H1 (cell line): ENCODE data around the gene ARHGEF10L. TPM values are rescaled to one million over a fixed set of nuclear protein-coding genes. Genes with fewer than 3 reads are reported as not detected.

Experiments used
- CTCF ChIA-PET: fragments of 300-600 bp; sonication (Branson Sonifier 250); formaldehyde crosslinking; loops from one replicate; lab custom pipeline; 2021; ENCODE audit not compliant: partially characterized antibody; lab: Charles Lee
- POLR2A ChIA-PET: fragments of 300-600 bp; sonication (Branson Sonifier 250); formaldehyde crosslinking; loops from one replicate; lab custom pipeline; 2021; ENCODE audit warnings: inconsistent platforms; ENCODE audit not compliant: partially characterized antibody; lab: Charles Lee
- DNase-seq, 2 experiments: peaks; one replicate each; pipeline versions ENCODE4 v3.0.0 to v3.0.0-alpha.2; 2010 to 2022; ENCODE audit warnings: low spot score in 2 of 2, low read depth in 1 of 2, mixed read lengths in 1 of 2
- FAIRE-seq: peaks from 2 replicates; lab custom pipeline; 2011; peaks lifted over from hg19 to GRCh38; lab: Jason Lieb, UNC
- H2AFZ ChIP-seq: 2 replicates; pipeline ENCODE4 v1.8.1; 2012; ENCODE audit warnings: low read length, inconsistent platforms
- H2AK5ac ChIP-seq: 2 replicates; pipeline ENCODE4 v1.6.1; 2013; ENCODE audit warnings: low read depth, low read length
- H2BK120ac ChIP-seq: replicated peaks from 2 replicates; pipeline ENCODE3; 2013; ENCODE audit warnings: low read depth, low read length, inconsistent platforms
- H2BK12ac ChIP-seq: 2 replicates; pipeline ENCODE4 v1.6.1; 2013; ENCODE audit warnings: low read depth, low read length
- H2BK15ac ChIP-seq: 2 replicates; pipeline ENCODE4 v1.6.1; 2013; ENCODE audit warnings: low read length
- H2BK20ac ChIP-seq: 2 replicates; pipeline ENCODE4 v1.6.1; 2013; ENCODE audit warnings: low read length
- H2BK5ac ChIP-seq: 2 replicates; pipeline ENCODE4 v1.6.1; 2013; ENCODE audit warnings: low read depth, low read length
- H3K14ac ChIP-seq: 2 replicates; pipeline ENCODE4 v1.6.1; 2013; ENCODE audit warnings: inconsistent platforms; ENCODE audit not compliant: insufficient read length
- H3K18ac ChIP-seq: 2 replicates; pipeline ENCODE4 v1.6.1; 2013; ENCODE audit warnings: low read length; ENCODE audit errors: extremely low read depth
- H3K23ac ChIP-seq: 2 replicates; pipeline ENCODE4 v1.6.1; 2013; ENCODE audit warnings: inconsistent platforms; ENCODE audit not compliant: insufficient read length
- H3K23me2 ChIP-seq: 2 replicates; pipeline ENCODE4 v1.6.1; 2013; ENCODE audit warnings: low read depth, low read length
- H3K27ac ChIP-seq: 2 replicates; pipeline ENCODE4 v1.6.1; 2011; ENCODE audit warnings: low read depth, low read length, inconsistent platforms
- H3K27me3 ChIP-seq, 4 experiments: replicated peaks in 1 of 4; 1 replicate in 1 of 4; 2 replicates in 3 of 4; pipeline versions ENCODE4 v1.6.1 to v1.8.1; 2011 to 2013; ENCODE audit warnings: low read length in 3 of 4, mild to moderate bottlenecking in 3 of 4, inconsistent platforms in 2 of 4, mixed read lengths in 2 of 4, moderate library complexity in 1 of 4; ENCODE audit not compliant: control insufficient read depth in 3 of 4, insufficient read depth in 3 of 4; ENCODE audit errors: extremely low read depth in 1 of 4
- H3K36me3 ChIP-seq, 4 experiments: 2 replicates each; pipeline versions ENCODE4 v1.6.1 to v1.8.1; 2011 to 2013; ENCODE audit warnings: mild to moderate bottlenecking in 4 of 4, low read length in 3 of 4, moderate library complexity in 2 of 4, control low read depth in 1 of 4, inconsistent platforms in 1 of 4; ENCODE audit not compliant: insufficient read depth in 4 of 4, control insufficient read depth in 2 of 4
- H3K4ac ChIP-seq: replicated peaks from 2 replicates; pipeline ENCODE3; 2013; ENCODE audit warnings: low read length, low read depth, mixed read lengths, inconsistent platforms; ENCODE audit not compliant: insufficient read length
- H3K4me1 ChIP-seq, 4 experiments: replicated peaks in 1 of 4; 1 replicate in 1 of 4; 2 replicates in 3 of 4; pipeline versions ENCODE4 v1.6.1 to v1.8.1; 2011 to 2013; ENCODE audit warnings: low read length in 3 of 4, inconsistent platforms in 2 of 4, mixed read lengths in 1 of 4; ENCODE audit not compliant: insufficient read depth in 4 of 4, control insufficient read depth in 3 of 4
- H3K4me2 ChIP-seq, 2 experiments: 2 replicates each; pipeline versions ENCODE4 v1.6.1 to v1.8.1; 2011 to 2013; ENCODE audit warnings: low read depth in 2 of 2, low read length in 2 of 2, control low read depth in 1 of 2, inconsistent platforms in 1 of 2, mild to moderate bottlenecking in 1 of 2; ENCODE audit not compliant: insufficient read depth in 1 of 2
- H3K4me3 ChIP-seq, 4 experiments: fragments of 200-600, 300-600 bp in 1 of 4; sonication (generic), shearing (Covaris generic), sonication (Bioruptor Twin) in 1 of 4; 2 replicates each; pipeline versions ENCODE4 v1.5.1 to v1.8.1; 2011 to 2016; ENCODE audit warnings: low read length in 4 of 4, low read depth in 3 of 4, control low read depth in 2 of 4, inconsistent platforms in 2 of 4, mild to moderate bottlenecking in 2 of 4, mixed read lengths in 1 of 4, moderate library complexity in 1 of 4; ENCODE audit not compliant: insufficient read depth in 2 of 4; ENCODE audit errors: extremely low read depth in 1 of 4
- H3K56ac ChIP-seq: replicated peaks from 2 replicates; pipeline ENCODE3; 2013; ENCODE audit warnings: low read depth, mild to moderate bottlenecking, mixed read lengths, low read length, inconsistent platforms; ENCODE audit not compliant: insufficient read length
- H3K79me1 ChIP-seq: 2 replicates; pipeline ENCODE4 v1.6.1; 2013; ENCODE audit warnings: low read depth, low read length, control low read depth
- H3K79me2 ChIP-seq, 2 experiments: 2 replicates each; pipeline versions ENCODE4 v1.6.1 to v1.8.1; 2012 to 2013; ENCODE audit warnings: low read length in 2 of 2, mild to moderate bottlenecking in 2 of 2, inconsistent platforms in 1 of 2; ENCODE audit not compliant: insufficient read depth in 2 of 2, control insufficient read depth in 1 of 2
- H3K9ac ChIP-seq, 4 experiments: replicated peaks in 1 of 4; 1 replicate in 1 of 4; 2 replicates in 3 of 4; pipeline versions ENCODE4 v1.6.1 to v1.8.1; 2011 to 2013; ENCODE audit warnings: low read depth in 3 of 4, low read length in 3 of 4, control low read depth in 2 of 4, mild to moderate bottlenecking in 2 of 4, moderate library complexity in 2 of 4, inconsistent platforms in 1 of 4; ENCODE audit errors: extremely low read depth in 1 of 4
- H3K9me3 ChIP-seq, 2 experiments: 2 replicates each; pipeline versions ENCODE4 v1.6.1 to v1.8.1; 2012 to 2013; ENCODE audit warnings: mild to moderate bottlenecking in 2 of 2, moderate library complexity in 2 of 2, control low read depth in 1 of 2, inconsistent platforms in 1 of 2, low read depth in 1 of 2, low read length in 1 of 2, mixed read lengths in 1 of 2; ENCODE audit not compliant: insufficient read depth in 2 of 2
- H4K20me1 ChIP-seq, 2 experiments: replicated peaks in 1 of 2; 2 replicates each; pipeline versions ENCODE3 to v1.8.1; 2011 to 2013; ENCODE audit warnings: inconsistent platforms in 2 of 2, low read length in 2 of 2, mild to moderate bottlenecking in 1 of 2; ENCODE audit not compliant: insufficient read depth in 2 of 2, control insufficient read depth in 1 of 2
- H4K5ac ChIP-seq: 2 replicates; pipeline ENCODE4 v1.6.1; 2013; ENCODE audit warnings: low read length, low read depth, mixed read lengths, inconsistent platforms; ENCODE audit not compliant: insufficient read length
- H4K8ac ChIP-seq: 2 replicates; pipeline ENCODE4 v1.8.0; 2013; ENCODE audit warnings: mild to moderate bottlenecking, moderate library complexity, low read length, inconsistent platforms; ENCODE audit not compliant: insufficient read depth; ENCODE audit errors: extremely low read depth
- H4K91ac ChIP-seq: replicated peaks from 2 replicates; pipeline ENCODE3; 2013; ENCODE audit warnings: low read length, mixed read lengths, inconsistent platforms; ENCODE audit not compliant: insufficient read length
- BCL11A ChIP-seq, 2 experiments: IDR thresholded peaks; one replicate each; pipeline ENCODE4 v1.6.1; 2011; ENCODE audit warnings: low read depth in 2 of 2, low read length in 2 of 2, mild to moderate bottlenecking in 2 of 2
- CBX8 ChIP-seq: fragments of 300-800, 300-1000 bp; sonication (generic); IDR thresholded peaks from 2 replicates; pipeline ENCODE4 v1.7.1; 2016; ENCODE audit warnings: low read depth, low read length, borderline replicate concordance
- CREB1 ChIP-seq: IDR thresholded peaks from 2 replicates; pipeline ENCODE4 v1.6.1; 2012; ENCODE audit warnings: inconsistent platforms
- E2F6 ChIP-seq: IDR thresholded peaks from 2 replicates; pipeline ENCODE4 v1.6.1; 2012; ENCODE audit warnings: inconsistent platforms
- KDM5A ChIP-seq: fragments of 200-600 bp; IDR thresholded peaks from 2 replicates; pipeline ENCODE4 v1.7.1; 2012; ENCODE audit warnings: mild to moderate bottlenecking, low read length, inconsistent platforms, mixed read lengths
- RBBP5 ChIP-seq: IDR thresholded peaks from 2 replicates; pipeline ENCODE4 v1.7.1; 2012; ENCODE audit warnings: low read depth, mild to moderate bottlenecking, inconsistent platforms, low read length, moderate library complexity, borderline replicate concordance
- RFX5 ChIP-seq: IDR thresholded peaks from 2 replicates; pipeline ENCODE4 v1.6.1; 2011; ENCODE audit warnings: low read depth, low read length, improper control_type of control experiment, borderline replicate concordance
- RNF2 ChIP-seq: fragments of 200-900, 300-1000 bp; sonication (generic); IDR thresholded peaks from 2 replicates; pipeline ENCODE4 v1.7.1; 2016; ENCODE audit warnings: borderline replicate concordance, low read depth, mild to moderate bottlenecking, antibody characterized with exemption, low read length; ENCODE audit not compliant: poor library complexity, severe bottlenecking; ENCODE audit errors: missing control alignments
- SAP30 ChIP-seq: fragments of 300-600 bp; sonication (generic); IDR thresholded peaks from 2 replicates; pipeline ENCODE4 v1.7.1; 2012; ENCODE audit warnings: low read length, moderate library complexity, mild to moderate bottlenecking, inconsistent platforms; ENCODE audit not compliant: insufficient read depth, insufficient replicate concordance
- SIX5 ChIP-seq: IDR thresholded peaks from 2 replicates; pipeline ENCODE4 v1.6.1; 2011; ENCODE audit warnings: mild to moderate bottlenecking, low read depth, low read length
- SRF ChIP-seq: IDR thresholded peaks from 2 replicates; pipeline ENCODE4 v1.6.1; 2011; ENCODE audit warnings: mild to moderate bottlenecking, low read depth, low read length, moderate library complexity
- TAF1 ChIP-seq: IDR thresholded peaks from 2 replicates; pipeline ENCODE4 v1.6.1; 2011; ENCODE audit warnings: mild to moderate bottlenecking, low read depth, low read length
- WGBS, 2 experiments: shearing (Covaris generic) in 1 of 2; methylation state at CpG; one replicate each; pipeline versions ENCODE4 v1.1.6 to v1.1.7; 2013 to 2015; ENCODE audit warnings: low lambda C conversion rate in 2 of 2, mixed read lengths in 2 of 2, inconsistent platforms in 1 of 2, low coverage in 1 of 2, missing lambda C conversion rate in 1 of 2; ENCODE audit not compliant: insufficient replicate concordance in 2 of 2, insufficient coverage in 1 of 2, insufficient read length in 1 of 2; ENCODE audit errors: extremely low coverage in 1 of 2, missing lambda C conversion rate in 1 of 2; 5-methylcytosine and 5-hydroxymethylcytosine counted together
- polyA plus RNA-seq, 7 experiments: library from polyadenylated mRNA; depleted of rRNA in 3 of 7; stranded (reverse) in 5 of 7; unstranded in 2 of 7; fragments of >200 nt in 5 of 7; fragments of 200-250 nt in 2 of 7; gene quantifications; 1 replicate in 5 of 7; 2 replicates in 1 of 7; 4 replicates in 1 of 7; pipeline versions ENCODE4 v1.2.1 to v1.2.3, GENCODE V29; 2011 to 2013; ENCODE audit warnings: missing spikeins in 2 of 7, mixed read lengths in 2 of 7
- total RNA-seq: library from RNA; stranded (reverse); fragmentation: NEBNext Ultra II Directional; extraction: Animal tissue kit (Norgen Biotek cat#: 25700); gene quantifications from 2 replicates; pipeline ENCODE4 v1.2.1, GENCODE V29; 2021

Gene ARHGEF10L
- total and polyA plus RNA-seq, 2 of the 8 experiments (the other 6 are each of a cell fraction or from before 2014, with no cell fraction given), result 33.6 to 39.6 TPM

- H3K4me2 ChIP-seq, result no peak overlapping the region
- H4K20me1 ChIP-seq, result peaks cover 2 to 5% of the 10 kb centered on the region in 2 experiments
- no peak overlapping the region for H2AFZ ChIP-seq
- H2BK15ac ChIP-seq, result no peak overlapping the region
- no peaks in the 10 kb centered on the region for H3K4me1 ChIP-seq
- H3K4me3 ChIP-seq, result no peak overlapping the region
- H3K27ac ChIP-seq, result no peak overlapping the region; the same call in 1 of the 2 replicates
- H3K23me2 ChIP-seq, result no peaks in the 10 kb centered on the region
- no peak for DNase-seq
- no peaks in the 10 kb centered on the region for H3K27me3 ChIP-seq
- H3K14ac ChIP-seq, result no peak overlapping the region
- H4K91ac ChIP-seq, result no peak overlapping the region
- FAIRE-seq, result no peak
- WGBS, 2 experiments, result 88% methylated on average over 4 of the region's 4 CpGs; no CpG with 5 or more reads in 1 of the 2 experiments
- H3K18ac ChIP-seq, result no peak overlapping the region
- H3K4ac ChIP-seq, result no peak overlapping the region
- no peak overlapping the region for H3K23ac ChIP-seq
- POLR2A ChIA-PET, result interaction anchor here (0.6 kb wide), 1 partner anchor 421 kb away, joined by 3 read pairs; no protein-coding TSS in a partner anchor
- peaks cover 22 to 66% (median 46%) of the 10 kb centered on the region in 4 experiments for H3K36me3 ChIP-seq
- no peaks in the 10 kb centered on the region for H3K9me3 ChIP-seq
- no peak overlapping the region for H2BK12ac ChIP-seq
- H4K8ac ChIP-seq, result no peak overlapping the region
- CTCF ChIA-PET, result interaction anchor here (0.7 to 1.8 kb wide), 6 partner anchors 13 to 892 kb away, joined by 3 to 8 read pairs (median 4); no protein-coding TSS in a partner anchor
- no peak overlapping the region; the same call in 1 of the 2 replicates for H2BK5ac ChIP-seq
- H3K79me1 ChIP-seq, result peaks cover 2% of the 10 kb centered on the region; the same call in 1 of the 2 replicates
- H2BK120ac ChIP-seq, result no peak overlapping the region
- no peak overlapping the region for H2AK5ac ChIP-seq
- H3K79me2 ChIP-seq, result no peaks in the 10 kb centered on the region
- no peak overlapping the region for H3K56ac ChIP-seq
- no peak overlapping the region for H2BK20ac ChIP-seq
- H3K9ac ChIP-seq, result no peak overlapping the region
- no peak overlapping the region for H4K5ac ChIP-seq
- TF ChIP-seq E2F6, result no peak
- no peak for TF ChIP-seq SRF
- TF ChIP-seq CREB1, result no peak
- no peak for TF ChIP-seq BCL11A (IDR thresholded peaks at IDR 0.05; ENCODE audit: low read depth in 2 of 2, low read length in 2 of 2)
- no peak for TF ChIP-seq TAF1
- no peak for TF ChIP-seq KDM5A
- TF ChIP-seq RBBP5, result no peak
- TF ChIP-seq CBX8, result no peak
- no peak for TF ChIP-seq SIX5
- TF ChIP-seq RFX5, result no peak
- no peak for TF ChIP-seq SAP30
- TF ChIP-seq RNF2, result no peak
Observed at GRCh38 chr1:17637055-17637454, 97.6 kb downstream of the ARHGEF10L start.
